Panc1 (cell line): ENCODE results near the gene C6orf132. TPM values are rescaled to one million over a fixed set of nuclear protein-coding genes. Genes with fewer than 3 reads are reported as not detected.

Experiments used
- ATAC-seq: fragments of 200-7000 bp; cut with Tn5 transposase; 2 replicates; pipeline ENCODE4 v1.9.1; 2020; ENCODE audit warnings: mild to moderate bottlenecking, moderate library complexity
- BruUV-seq: library from RNA; stranded (reverse); fragments of 400-500 nt; replicated peaks from 2 replicates; lab custom pipeline; 2021; lab: Mats Ljungman, UMichigan
- CTCF ChIA-PET: fragments of 300-600 bp; sonication (Branson Sonifier 250); formaldehyde crosslinking; loops from one replicate; lab custom pipeline; 2022; ENCODE audit warnings: antibody characterized with exemption; lab: Charles Lee
- POLR2A ChIA-PET: fragments of 300-600 bp; sonication (Branson Sonifier 250); formaldehyde crosslinking; loops from one replicate; lab custom pipeline; 2022; ENCODE audit warnings: antibody characterized with exemption; lab: Charles Lee
- DNase-seq: peaks from one replicate; pipeline ENCODE4 v3.0.0-alpha.2; 2010; ENCODE audit warnings: low read depth, low spot score
- H3K27ac ChIP-seq: 2 replicates; pipeline ENCODE4 v1.5.1; 2011; ENCODE audit warnings: mild to moderate bottlenecking, low read length, inconsistent platforms
- H3K27me3 ChIP-seq: fragments of 200-500 bp; sonication (Bioruptor generic); 2 replicates; pipeline ENCODE4 v1.6.0; 2014; ENCODE audit warnings: low read length, inconsistent platforms; ENCODE audit not compliant: control insufficient read depth, insufficient read depth
- H3K36me3 ChIP-seq: fragments of 200-500 bp; sonication (Bioruptor generic); 2 replicates; pipeline ENCODE4 v1.5.1; 2014; ENCODE audit warnings: inconsistent platforms, mild to moderate bottlenecking, low read length, moderate library complexity; ENCODE audit not compliant: control insufficient read depth, insufficient read depth
- H3K4me1 ChIP-seq: 2 replicates; pipeline ENCODE4 v1.5.1; 2011; ENCODE audit warnings: inconsistent platforms, mild to moderate bottlenecking, low read length, moderate library complexity; ENCODE audit not compliant: control insufficient read depth, insufficient read depth
- H3K4me3 ChIP-seq, 2 experiments: 2 replicates each; pipeline ENCODE4 v1.5.1; 2011 to 2012; ENCODE audit warnings: low read depth in 2 of 2, low read length in 2 of 2, mild to moderate bottlenecking in 2 of 2, inconsistent platforms in 1 of 2, moderate library complexity in 1 of 2
- H3K9me3 ChIP-seq: fragments of 200-500 bp; sonication (Bioruptor generic); 2 replicates; pipeline ENCODE4 v1.5.1; 2014; ENCODE audit warnings: low read depth, mild to moderate bottlenecking, inconsistent platforms, low read length, moderate library complexity; ENCODE audit not compliant: control insufficient read depth, insufficient read depth
- CTCF ChIP-seq: fragments of 450-650 bp; IDR thresholded peaks from 2 replicates; pipeline ENCODE4 v1.5.1; 2017; ENCODE audit warnings: mild to moderate bottlenecking
- POLR2AphosphoS5 ChIP-seq: IDR thresholded peaks from 2 replicates; pipeline ENCODE4 v1.6.1; 2012; ENCODE audit warnings: mild to moderate bottlenecking, low read depth, low read length, moderate library complexity
- REST ChIP-seq, 2 experiments: IDR thresholded peaks; 2 replicates each; pipeline ENCODE4 v1.6.1; 2011 to 2012; ENCODE audit warnings: low read depth in 2 of 2, control low read depth in 1 of 2, low read length in 1 of 2, mild to moderate bottlenecking in 1 of 2, moderate library complexity in 1 of 2; ENCODE audit not compliant: insufficient read depth in 1 of 2
- SIN3A ChIP-seq: IDR thresholded peaks from 2 replicates; pipeline ENCODE4 v1.6.1; 2012; ENCODE audit warnings: low read depth, mild to moderate bottlenecking, low read length, moderate library complexity, borderline replicate concordance; ENCODE audit not compliant: insufficient read depth
- TCF7L2 ChIP-seq: IDR thresholded peaks from 2 replicates; pipeline ENCODE4 v1.6.1; 2011; ENCODE audit warnings: mild to moderate bottlenecking, low read depth, low read length, inconsistent platforms
- in situ Hi-C: cut with HindIII; loops from 2 replicates; pipeline ENCODE4 v1.10.0; 2016; ENCODE audit warnings: low sequenced_read_pairs, low pct_unique_long_range_greater_than_20kb
- intact Hi-C: fragments of 100-400 bp; cut with micrococcal nuclease; formaldehyde crosslinking; loops from one replicate; pipeline ENCODE4 v1.10.0; 2022; ENCODE audit not compliant: unreplicated experiment
- total RNA-seq: library from RNA; stranded (reverse); gene quantifications from one replicate; pipeline ENCODE4 v1.2.1, GENCODE V29; 2021; ENCODE audit not compliant: unreplicated experiment

The C6orf132 gene
- total RNA-seq, 1 experiment from 2014 or later = 12.9 TPM

DNA sequence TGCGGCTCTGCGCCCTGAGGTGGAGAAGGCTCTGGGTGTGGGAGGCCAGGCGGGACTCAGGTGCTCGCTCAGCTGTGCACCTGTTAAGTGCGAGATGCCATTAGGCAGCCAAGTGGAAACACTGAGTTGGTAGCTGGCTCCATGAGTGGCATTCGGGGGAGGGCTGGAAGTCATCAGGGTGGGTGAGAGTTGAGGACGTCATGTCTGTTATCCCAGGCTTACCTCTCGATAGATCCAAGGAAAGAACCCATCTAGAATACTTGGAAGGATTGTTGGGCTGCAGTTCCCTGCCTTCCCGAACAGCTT lies 50.7 kb downstream of the C6orf132 start:
- Histone ChIP-seq H3K9me3 (no peaks in the 10 kb centered on the region), H3K4me1 (peaks cover 10% of the 10 kb centered on the region), H3K36me3 (no peaks in the 10 kb centered on the region), H3K4me3 (no peak overlapping the region), H3K27ac (no peak overlapping the region), H3K27me3 (no peaks in the 10 kb centered on the region)
- intact Hi-C loops = no loop called here
- CTCF ChIA-PET = interaction anchor here (0.6 kb wide), 2 partner anchors 84 to 134 kb away, joined by 7 read pairs; no protein-coding TSS in a partner anchor
- in situ Hi-C loops = no loop called here
- POLR2A ChIA-PET = no interaction called here
- no peak for DNase-seq
- no peak for TF ChIP-seq TCF7L2
- no peak for TF ChIP-seq CTCF
- no peak for TF ChIP-seq POLR2AphosphoS5
- TF ChIP-seq REST (IDR thresholded peaks at IDR 0.05; ENCODE audit: insufficient read depth in 1 of 2, low read depth in 2 of 2, low read length in 1 of 2) = no peak
- TF ChIP-seq SIN3A = no peak
- BruUV-seq = no TSS peak
- ATAC-seq = no peak

DNA sequence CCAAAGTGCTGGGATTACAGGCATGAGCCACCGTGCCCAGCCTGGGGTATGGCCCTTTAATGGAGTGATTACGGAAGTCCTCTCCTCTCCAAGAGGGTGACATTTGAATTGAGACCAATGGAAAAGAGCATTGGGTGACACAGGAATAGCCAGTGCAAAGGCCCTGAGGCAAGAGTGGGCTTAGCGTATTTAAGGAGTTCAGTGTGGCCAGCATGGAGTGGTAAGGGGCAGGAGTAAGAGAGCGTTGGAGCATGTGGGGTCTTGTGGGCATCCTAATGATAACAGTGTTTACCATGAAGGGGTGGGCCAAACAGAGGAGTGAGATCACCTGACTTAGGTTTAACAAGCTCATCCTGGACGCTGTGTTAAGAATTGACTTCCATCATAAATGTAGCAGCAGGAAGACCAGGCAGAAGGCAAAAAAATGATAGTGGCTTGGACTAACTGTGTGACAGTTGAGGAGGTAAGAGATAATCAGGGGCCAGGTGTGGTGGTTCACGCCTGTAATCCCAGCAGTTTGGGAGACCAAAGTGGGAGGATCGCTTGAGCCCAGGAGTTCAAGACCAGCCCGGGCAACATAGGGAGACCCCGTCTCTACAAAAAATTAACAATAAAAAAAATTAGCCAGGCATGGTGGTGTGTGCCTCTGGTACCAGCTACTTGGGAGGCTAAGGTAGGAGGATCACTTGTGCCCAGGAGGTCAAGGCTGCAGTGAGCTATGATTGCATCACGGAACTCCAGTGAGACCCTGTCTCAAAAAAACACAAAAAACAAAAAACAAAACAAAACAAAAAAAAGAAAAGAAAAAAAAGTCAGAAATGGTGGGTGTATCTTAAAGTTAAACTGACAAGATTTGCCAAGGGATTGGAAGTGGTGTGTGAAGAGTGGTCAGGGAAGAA lies 51.4 kb downstream of the C6orf132 start:
- no peak overlapping the region for H3K27ac ChIP-seq
- intact Hi-C loops (no loop called here), in situ Hi-C loops (no loop called here)
- H3K9me3 ChIP-seq = no peaks in the 10 kb centered on the region
- no peak overlapping the region for H3K4me3 ChIP-seq
- DNase-seq = no peak
- POLR2A ChIA-PET = no interaction called here
- no TSS peak for BruUV-seq
- no peaks in the 10 kb centered on the region for H3K27me3 ChIP-seq
- no peaks in the 10 kb centered on the region for H3K36me3 ChIP-seq
- no peak for ATAC-seq
- no peak for TF ChIP-seq REST (IDR thresholded peaks at IDR 0.05; ENCODE audit: insufficient read depth in 1 of 2, low read depth in 2 of 2, low read length in 1 of 2)
- no peak for TF ChIP-seq SIN3A
- TF ChIP-seq CTCF = no peak
- no peak for TF ChIP-seq POLR2AphosphoS5
- no peak for TF ChIP-seq TCF7L2
- CTCF ChIA-PET = interaction anchor here (0.6 kb wide), 2 partner anchors 84 to 133 kb away, joined by 7 read pairs; no protein-coding TSS in a partner anchor
- H3K4me1 ChIP-seq = peaks cover 10% of the 10 kb centered on the region
